Esophagus squamous epithelium (tissue), 4 donors: ENCODE results near the gene PLCB1.

Source experiments
- POLR2A ChIP-seq, 4 donors: fragments of 450-650 bp; IDR thresholded peaks; one replicate each; pipeline ENCODE4 v1.6.1; 2017; ENCODE audit warnings: antibody characterized with exemption in 4 of 4, mild to moderate bottlenecking in 4 of 4, moderate library complexity in 3 of 4
- TF ChIP-seq, protein P1 (sequence below), 6 experiments: fragments of 450-650 bp in 4 of 6; fragments of 200-600 bp in 2 of 6; sonication (generic) in 2 of 6; IDR thresholded peaks; one replicate each; pipeline ENCODE4 v1.5.1; 2016 to 2019; ENCODE audit warnings: antibody characterized with exemption in 6 of 6, mild to moderate bottlenecking in 4 of 6, moderate library complexity in 4 of 6

DNA sequence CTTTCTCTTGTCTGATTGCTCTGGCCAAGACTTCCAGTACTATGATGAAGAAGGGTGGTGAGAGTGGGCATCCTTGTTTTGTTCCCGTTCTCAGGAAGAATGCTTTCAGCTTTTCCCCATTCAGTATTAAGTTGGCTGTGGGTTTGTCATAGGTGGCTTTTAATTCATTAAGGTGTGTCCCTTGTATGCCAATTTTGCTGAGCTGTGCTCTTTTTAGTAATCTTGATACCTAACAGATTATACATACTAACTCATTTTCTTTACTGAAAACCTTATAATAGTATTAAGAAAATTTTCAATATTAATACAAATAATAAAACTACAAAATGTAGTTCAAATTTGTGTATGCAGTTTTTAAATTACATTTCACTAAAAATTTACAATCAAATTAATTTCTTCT lies 557.3 kb downstream of the PLCB1 start:
- TF ChIP-seq, protein P1, sequence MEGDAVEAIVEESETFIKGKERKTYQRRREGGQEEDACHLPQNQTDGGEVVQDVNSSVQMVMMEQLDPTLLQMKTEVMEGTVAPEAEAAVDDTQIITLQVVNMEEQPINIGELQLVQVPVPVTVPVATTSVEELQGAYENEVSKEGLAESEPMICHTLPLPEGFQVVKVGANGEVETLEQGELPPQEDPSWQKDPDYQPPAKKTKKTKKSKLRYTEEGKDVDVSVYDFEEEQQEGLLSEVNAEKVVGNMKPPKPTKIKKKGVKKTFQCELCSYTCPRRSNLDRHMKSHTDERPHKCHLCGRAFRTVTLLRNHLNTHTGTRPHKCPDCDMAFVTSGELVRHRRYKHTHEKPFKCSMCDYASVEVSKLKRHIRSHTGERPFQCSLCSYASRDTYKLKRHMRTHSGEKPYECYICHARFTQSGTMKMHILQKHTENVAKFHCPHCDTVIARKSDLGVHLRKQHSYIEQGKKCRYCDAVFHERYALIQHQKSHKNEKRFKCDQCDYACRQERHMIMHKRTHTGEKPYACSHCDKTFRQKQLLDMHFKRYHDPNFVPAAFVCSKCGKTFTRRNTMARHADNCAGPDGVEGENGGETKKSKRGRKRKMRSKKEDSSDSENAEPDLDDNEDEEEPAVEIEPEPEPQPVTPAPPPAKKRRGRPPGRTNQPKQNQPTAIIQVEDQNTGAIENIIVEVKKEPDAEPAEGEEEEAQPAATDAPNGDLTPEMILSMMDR (IDR thresholded peaks at IDR 0.05), result no peak
- no peak for TF ChIP-seq POLR2A (IDR thresholded peaks at IDR 0.05)
